ENCODE measurements around the gene LYPLAL1. TPM values are rescaled to one million over a fixed set of nuclear protein-coding genes. Genes with fewer than 3 reads are reported as not detected.

Gene LYPLAL1
- total RNA-seq, 4 donors from 2014 or later = 25.6 to 64.9 (median 49.9) TPM

DNA sequence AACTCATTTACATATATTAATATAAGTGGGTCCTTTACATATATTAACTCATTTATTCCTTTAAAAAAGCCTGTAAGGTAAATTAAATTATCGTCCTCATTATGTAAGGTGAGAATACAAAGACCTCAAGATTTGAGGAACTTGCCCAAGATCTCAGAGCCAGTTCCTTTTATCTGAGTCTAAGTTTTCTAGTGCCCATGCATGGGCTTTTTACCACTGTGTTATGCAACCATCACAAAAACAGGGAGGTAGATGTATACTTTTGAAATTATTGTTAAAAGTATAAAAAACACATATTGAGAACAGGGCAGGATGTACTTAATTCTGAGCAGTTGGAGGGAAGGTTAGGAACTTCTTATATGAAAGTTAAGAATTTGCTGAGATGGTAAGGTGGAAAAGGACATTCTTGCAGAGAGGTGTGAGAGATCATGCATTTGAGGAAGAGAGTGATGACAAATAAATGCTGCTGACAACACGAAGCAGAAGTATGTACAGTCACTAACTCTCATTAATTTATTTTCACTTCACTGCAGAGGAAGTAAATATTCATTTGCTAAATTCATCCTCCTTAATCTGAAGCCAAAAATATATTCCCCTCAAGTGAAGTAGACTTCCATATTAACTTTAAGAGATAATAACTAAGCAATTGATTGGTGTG, 28.9 kb upstream of the LYPLAL1 start:
- Histone ChIP-seq H3K9me3 (no peaks in the 10 kb centered on the region), H3K4me1 (no peaks in the 10 kb centered on the region), H3K27ac (no peak overlapping the region), H3K27me3 (no peaks in the 10 kb centered on the region), H3K4me3 (no peak overlapping the region), H3K36me3 (no peaks in the 10 kb centered on the region)
- no peak for DNase-seq
- intact Hi-C loops (cut with DNase I; ENCODE audit: low total_unique reads) = no loop called here
- TF ChIP-seq, protein P1, sequence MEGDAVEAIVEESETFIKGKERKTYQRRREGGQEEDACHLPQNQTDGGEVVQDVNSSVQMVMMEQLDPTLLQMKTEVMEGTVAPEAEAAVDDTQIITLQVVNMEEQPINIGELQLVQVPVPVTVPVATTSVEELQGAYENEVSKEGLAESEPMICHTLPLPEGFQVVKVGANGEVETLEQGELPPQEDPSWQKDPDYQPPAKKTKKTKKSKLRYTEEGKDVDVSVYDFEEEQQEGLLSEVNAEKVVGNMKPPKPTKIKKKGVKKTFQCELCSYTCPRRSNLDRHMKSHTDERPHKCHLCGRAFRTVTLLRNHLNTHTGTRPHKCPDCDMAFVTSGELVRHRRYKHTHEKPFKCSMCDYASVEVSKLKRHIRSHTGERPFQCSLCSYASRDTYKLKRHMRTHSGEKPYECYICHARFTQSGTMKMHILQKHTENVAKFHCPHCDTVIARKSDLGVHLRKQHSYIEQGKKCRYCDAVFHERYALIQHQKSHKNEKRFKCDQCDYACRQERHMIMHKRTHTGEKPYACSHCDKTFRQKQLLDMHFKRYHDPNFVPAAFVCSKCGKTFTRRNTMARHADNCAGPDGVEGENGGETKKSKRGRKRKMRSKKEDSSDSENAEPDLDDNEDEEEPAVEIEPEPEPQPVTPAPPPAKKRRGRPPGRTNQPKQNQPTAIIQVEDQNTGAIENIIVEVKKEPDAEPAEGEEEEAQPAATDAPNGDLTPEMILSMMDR (IDR thresholded peaks at IDR 0.05) = no peak
- TF ChIP-seq POLR2A (IDR thresholded peaks at IDR 0.05) = no peak

DNA sequence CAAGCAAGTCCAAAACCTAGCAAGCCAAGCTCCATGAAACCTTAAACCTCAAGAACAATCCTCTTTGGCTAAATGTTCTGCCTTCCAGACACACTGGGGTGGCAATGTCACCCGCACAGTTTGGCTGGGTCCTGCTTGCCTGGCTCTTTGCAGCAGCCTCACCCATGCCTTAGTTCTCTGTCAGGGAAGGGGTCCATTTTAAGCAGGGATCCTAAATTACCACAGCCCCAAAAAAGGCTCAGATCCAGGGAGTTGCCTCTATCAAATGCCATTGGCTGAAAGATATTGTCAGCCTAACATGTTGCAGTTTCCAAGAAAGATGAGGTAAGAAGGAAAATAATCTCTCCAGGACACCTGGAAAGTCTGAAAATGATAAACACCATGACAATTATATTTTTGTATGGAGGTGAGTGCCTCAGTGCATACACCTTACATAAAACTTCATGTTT, 26.1 kb upstream of the LYPLAL1 start:
- Histone ChIP-seq H3K36me3 (no peaks in the 10 kb centered on the region), H3K27ac (no peak overlapping the region), H3K9me3 (no peaks in the 10 kb centered on the region), H3K27me3 (no peaks in the 10 kb centered on the region), H3K4me3 (no peak overlapping the region), H3K4me1 (no peaks in the 10 kb centered on the region)
- intact Hi-C loops (cut with DNase I; ENCODE audit: low total_unique reads) = no loop called here
- TF ChIP-seq, protein P1 (IDR thresholded peaks at IDR 0.05) = no peak
- no peak for TF ChIP-seq POLR2A (IDR thresholded peaks at IDR 0.05)
- DNase-seq = no peak

DNA sequence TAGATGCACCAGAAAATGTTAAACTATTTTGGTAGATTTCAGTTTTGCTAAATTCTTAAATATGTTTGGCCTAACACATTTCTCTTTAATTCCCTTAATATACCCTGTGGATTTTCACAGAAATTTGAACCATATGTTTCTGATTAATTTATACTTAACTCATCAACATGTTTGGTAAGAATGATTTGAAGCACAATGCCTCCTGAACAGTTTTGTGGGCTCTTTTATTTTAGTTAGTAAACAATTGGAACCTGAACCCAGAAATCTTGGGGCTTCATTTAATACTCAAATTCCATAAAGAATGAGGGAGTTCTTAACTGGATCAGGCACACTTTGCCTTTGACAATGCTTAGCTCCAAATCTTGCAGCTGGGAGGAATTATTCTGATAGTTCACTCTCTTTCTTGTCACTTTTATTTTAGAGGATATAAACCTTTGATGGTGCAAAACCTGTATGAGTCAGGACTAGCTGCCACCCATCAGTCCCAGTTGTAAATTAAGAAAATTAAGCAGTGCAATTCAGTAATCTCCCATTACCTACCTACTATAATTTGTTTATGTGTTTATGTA, 24.6 kb upstream of the LYPLAL1 start:
- H3K9me3 ChIP-seq = no peaks in the 10 kb centered on the region
- peak overlapping the region in 1 of 2 donors; percentile 39 for H3K27ac ChIP-seq
- no peaks in the 10 kb centered on the region for H3K27me3 ChIP-seq
- TF ChIP-seq, protein P1 (IDR thresholded peaks at IDR 0.05) = no peak
- no peak for TF ChIP-seq POLR2A (IDR thresholded peaks at IDR 0.05)
- no peaks in the 10 kb centered on the region for H3K4me1 ChIP-seq
- intact Hi-C loops (cut with DNase I; ENCODE audit: low total_unique reads) = no loop called here
- H3K4me3 ChIP-seq = no peak overlapping the region
- no peak for DNase-seq
- H3K36me3 ChIP-seq = no peaks in the 10 kb centered on the region

DNA sequence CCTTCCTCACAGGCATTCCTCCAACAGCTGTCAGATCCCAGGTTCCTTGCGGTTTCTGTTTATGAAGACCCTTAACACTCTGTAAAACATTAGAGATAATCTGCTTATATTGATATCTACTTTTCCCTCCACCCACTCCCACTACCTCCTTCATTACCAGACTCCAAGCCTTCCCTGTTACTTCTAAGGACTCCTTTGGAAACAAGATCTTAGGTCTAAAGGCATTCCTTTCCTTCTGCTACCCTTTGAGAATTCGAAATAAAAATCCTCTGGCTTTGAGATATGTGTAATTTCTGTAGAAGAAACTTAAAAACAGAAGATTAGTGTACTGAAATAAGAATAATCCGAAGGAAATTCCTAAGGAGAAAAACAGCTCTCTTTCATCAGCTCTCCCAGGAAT, 23.7 kb upstream of the LYPLAL1 start:
- no peaks in the 10 kb centered on the region for H3K9me3 ChIP-seq
- no peak for DNase-seq
- intact Hi-C loops (cut with DNase I; ENCODE audit: low total_unique reads) = no loop called here
- TF ChIP-seq, protein P1 (IDR thresholded peaks at IDR 0.05) = no peak
- no peak for TF ChIP-seq POLR2A (IDR thresholded peaks at IDR 0.05)
- H3K36me3 ChIP-seq = no peaks in the 10 kb centered on the region
- H3K27ac ChIP-seq = peak overlapping the region; percentile 33 to 39
- H3K27me3 ChIP-seq = no peaks in the 10 kb centered on the region
- no peaks in the 10 kb centered on the region for H3K4me1 ChIP-seq
- no peak overlapping the region for H3K4me3 ChIP-seq

DNA sequence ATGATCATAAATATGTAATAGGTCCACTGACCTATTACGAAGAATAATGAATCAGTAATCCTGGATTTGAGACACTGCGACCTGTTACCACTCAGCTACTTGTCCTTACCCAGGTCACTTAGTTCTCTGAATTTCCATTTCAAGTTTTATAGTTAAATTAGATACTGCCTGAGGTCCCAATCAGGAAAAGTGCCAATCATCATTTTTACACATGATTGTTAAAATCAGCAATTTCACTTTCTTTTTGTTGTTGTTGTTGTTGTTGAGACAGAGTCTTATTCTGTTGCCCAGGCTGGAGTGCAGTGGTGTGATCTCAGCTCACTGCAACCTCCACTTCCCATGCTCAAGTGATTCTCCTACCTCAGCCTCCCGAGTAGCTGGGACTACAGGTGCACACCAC, 22.8 kb upstream of the LYPLAL1 start:
- no peak overlapping the region for H3K4me3 ChIP-seq
- H3K27ac ChIP-seq = no peak overlapping the region
- H3K36me3 ChIP-seq = no peaks in the 10 kb centered on the region
- no peak for TF ChIP-seq POLR2A (IDR thresholded peaks at IDR 0.05)
- TF ChIP-seq, protein P1 (IDR thresholded peaks at IDR 0.05) = no peak
- DNase-seq = no peak
- H3K4me1 ChIP-seq = no peaks in the 10 kb centered on the region
- intact Hi-C loops (cut with DNase I; ENCODE audit: low total_unique reads) = no loop called here
- H3K27me3 ChIP-seq = no peaks in the 10 kb centered on the region
- H3K9me3 ChIP-seq = no peaks in the 10 kb centered on the region
